ENCODE measurements around the gene MROH2A.

Gene MROH2A

GRCh38 chr2:233800208-233800607 is 22.1 kb downstream of the MROH2A start:
- no peak for TF ChIP-seq CTCF (IDR thresholded peaks at IDR 0.05)

- no peak for TF ChIP-seq CTCF (IDR thresholded peaks at IDR 0.05)
These were observed 23.4 kb downstream of the MROH2A start for GRCh38 chr2:233801357-233802131.

- TF ChIP-seq CTCF (IDR thresholded peaks at IDR 0.05) = no peak
These were observed 24.1 kb downstream of the MROH2A start for GRCh38 chr2:233802132-233802815.

- no peak for TF ChIP-seq CTCF (IDR thresholded peaks at IDR 0.05)
These were observed 25.3 kb downstream of the MROH2A start for GRCh38 chr2:233803292-233803911.

- no peak for TF ChIP-seq CTCF (IDR thresholded peaks at IDR 0.05)
These were observed 25.9 kb downstream of the MROH2A start for GRCh38 chr2:233803994-233804393.

- no peak for TF ChIP-seq CTCF (IDR thresholded peaks at IDR 0.05)
These were observed 29.2 kb downstream of the MROH2A start for GRCh38 chr2:233807215-233807865.
